Measurements from ENCODE around the gene COL7A1. TPM values are rescaled to one million over a fixed set of nuclear protein-coding genes. Genes with fewer than 3 reads are reported as not detected.

COL7A1 gene
- total RNA-seq, 2 donors from 2014 or later, result 15.7 to 16.6 TPM

- H3K27me3 Mint-ChIP-seq (ENCODE audit: insufficient read depth), result no peaks in the 10 kb centered on the region
- no peak for DNase-seq
- no peaks in the 10 kb centered on the region for H3K9me3 Mint-ChIP-seq
- no peaks in the 10 kb centered on the region for H3K36me3 Mint-ChIP-seq (ENCODE audit: low read depth)
- Histone ChIP-seq H3K4me3 (ENCODE audit: low read length) (peak overlapping the region; percentile 82), H3K27me3 (ENCODE audit: control insufficient read depth, insufficient read depth, low read length, poor library complexity, severe bottlenecking) (no peaks in the 10 kb centered on the region), H3K4me1 (ENCODE audit: control insufficient read depth, insufficient read depth, low read length) (peaks cover 6% of the 10 kb centered on the region), H3K27ac (ENCODE audit: low read depth, low read length) (no peak overlapping the region), H3K36me3 (ENCODE audit: control insufficient read depth, insufficient read depth, low read length) (no peaks in the 10 kb centered on the region), H3K9me3 (ENCODE audit: control insufficient read depth, low read length) (no peaks in the 10 kb centered on the region), H3K9ac (ENCODE audit: extremely low read depth, low read length, poor library complexity, severe bottlenecking) (no peak overlapping the region)
- peaks cover 38% of the 10 kb centered on the region for H3K4me1 Mint-ChIP-seq
- 86 to 92% methylated on average over 8 to 10 of the region's 10 CpGs for WGBS, 2 experiments (ENCODE audit: insufficient coverage in 1 of 2, insufficient read length in 1 of 2)
- no peak for TF ChIP-seq CTCF (conservative IDR thresholded peaks at IDR 0.05)
- peak overlapping the region; percentile 48 for H3K27ac Mint-ChIP-seq
- H3K4me3 Mint-ChIP-seq, result peak overlapping the region; percentile 77
These were observed 39.7 kb downstream of the COL7A1 start for GRCh38 chr3:48555231-48555948.

GRCh38 chr3:48553886-48554845 is 41.0 kb downstream of the COL7A1 start:
- Histone ChIP-seq H3K9ac (ENCODE audit: extremely low read depth, low read length, poor library complexity, severe bottlenecking) (no peak overlapping the region), H3K4me1 (ENCODE audit: control insufficient read depth, insufficient read depth, low read length) (peaks cover 4% of the 10 kb centered on the region), H3K4me3 (ENCODE audit: low read length) (no peak overlapping the region), H3K27me3 (ENCODE audit: control insufficient read depth, insufficient read depth, low read length, poor library complexity, severe bottlenecking) (no peaks in the 10 kb centered on the region), H3K9me3 (ENCODE audit: control insufficient read depth, low read length) (no peaks in the 10 kb centered on the region), H3K27ac (ENCODE audit: low read depth, low read length) (no peak overlapping the region), H3K36me3 (ENCODE audit: control insufficient read depth, insufficient read depth, low read length) (no peaks in the 10 kb centered on the region)
- Mint-ChIP-seq H3K36me3 (ENCODE audit: low read depth) (no peaks in the 10 kb centered on the region), H3K9me3 (no peaks in the 10 kb centered on the region), H3K27me3 (ENCODE audit: insufficient read depth) (no peaks in the 10 kb centered on the region), H3K27ac (peak overlapping the region; percentile 68), H3K4me1 (peaks cover 29% of the 10 kb centered on the region), H3K4me3 (peak overlapping the region; percentile 77)
- WGBS, 2 experiments (ENCODE audit: insufficient coverage in 1 of 2, insufficient read length in 1 of 2), result 88 to 96% methylated on average over 11 to 14 of the region's 14 CpGs
- no peak for DNase-seq
- TF ChIP-seq CTCF (conservative IDR thresholded peaks at IDR 0.05), result no peak

GRCh38 chr3:48553361-48553760 is 41.8 kb downstream of the COL7A1 start:
- Mint-ChIP-seq H3K9me3 (no peaks in the 10 kb centered on the region), H3K36me3 (ENCODE audit: low read depth) (no peaks in the 10 kb centered on the region)
- 91 to 97% methylated on average over 4 to 5 of the region's 5 CpGs for WGBS, 2 experiments (ENCODE audit: insufficient coverage in 1 of 2, insufficient read length in 1 of 2)

More at GRCh38 chr3:48553361-48553760, 41.8 kb downstream of the COL7A1 start:
- H3K36me3 ChIP-seq (ENCODE audit: control insufficient read depth, insufficient read depth, low read length), result no peaks in the 10 kb centered on the region
- H3K27me3 Mint-ChIP-seq (ENCODE audit: insufficient read depth), result no peaks in the 10 kb centered on the region
- H3K4me3 Mint-ChIP-seq, result no peak overlapping the region
- peaks cover 22% of the 10 kb centered on the region for H3K4me1 Mint-ChIP-seq
- no peak overlapping the region for H3K27ac Mint-ChIP-seq
- no peaks in the 10 kb centered on the region for H3K9me3 ChIP-seq (ENCODE audit: control insufficient read depth, low read length)
- DNase-seq, result no peak
- no peak overlapping the region for H3K4me3 ChIP-seq (ENCODE audit: low read length)
- H3K27ac ChIP-seq (ENCODE audit: low read depth, low read length), result no peak overlapping the region
- peaks cover 4% of the 10 kb centered on the region for H3K4me1 ChIP-seq (ENCODE audit: control insufficient read depth, insufficient read depth, low read length)
- H3K9ac ChIP-seq (ENCODE audit: extremely low read depth, low read length, poor library complexity, severe bottlenecking), result no peak overlapping the region
- no peak for TF ChIP-seq CTCF (conservative IDR thresholded peaks at IDR 0.05)
- no peaks in the 10 kb centered on the region for H3K27me3 ChIP-seq (ENCODE audit: control insufficient read depth, insufficient read depth, low read length, poor library complexity, severe bottlenecking)
